C4-2B (cell line): ENCODE measurements around the gene PRPF19.

Experiments
- H3K27ac ChIP-seq: fragments of 450-650 bp; 2 replicates; pipeline ENCODE4 v1.5.1; 2017
- ZFX ChIP-seq: fragments of 450-650 bp; IDR thresholded peaks from 2 replicates; pipeline ENCODE4 v1.6.1; 2017
- TF ChIP-seq, protein P1 (sequence below): fragments of 450-650 bp; conservative IDR thresholded peaks from 2 replicates; pipeline ENCODE4 v1.5.1; 2017; ENCODE audit warnings: mild to moderate bottlenecking

PRPF19 gene

DNA sequence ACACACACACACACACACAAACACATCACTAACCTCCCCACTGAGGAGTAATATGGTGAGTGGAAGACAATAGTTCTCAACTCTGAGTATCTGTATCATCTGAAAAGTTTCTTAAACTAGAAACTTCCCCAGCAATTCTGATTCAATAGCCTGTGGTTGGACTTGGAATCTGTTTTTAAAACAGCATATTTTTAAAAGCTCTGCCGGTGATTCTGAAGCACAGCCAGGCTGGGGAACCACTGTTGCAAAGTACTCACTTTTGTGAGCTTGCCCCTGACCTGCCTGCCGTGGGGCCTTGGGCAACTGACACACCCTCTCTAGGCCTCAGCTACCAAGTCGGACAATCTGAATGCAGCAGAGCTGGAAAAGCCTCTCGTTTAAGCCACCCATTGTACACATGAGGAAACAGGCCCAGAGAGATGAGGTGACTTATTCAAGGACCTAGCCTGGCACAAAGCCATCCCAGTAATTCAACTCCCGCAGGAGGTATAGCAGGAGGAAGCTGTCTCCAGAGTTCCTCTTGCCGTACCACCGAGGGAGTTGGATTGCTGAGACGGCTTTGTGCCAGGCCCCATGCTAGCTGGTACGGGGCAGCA lies 36.7 kb upstream of the PRPF19 start:
- TF ChIP-seq, protein P1, sequence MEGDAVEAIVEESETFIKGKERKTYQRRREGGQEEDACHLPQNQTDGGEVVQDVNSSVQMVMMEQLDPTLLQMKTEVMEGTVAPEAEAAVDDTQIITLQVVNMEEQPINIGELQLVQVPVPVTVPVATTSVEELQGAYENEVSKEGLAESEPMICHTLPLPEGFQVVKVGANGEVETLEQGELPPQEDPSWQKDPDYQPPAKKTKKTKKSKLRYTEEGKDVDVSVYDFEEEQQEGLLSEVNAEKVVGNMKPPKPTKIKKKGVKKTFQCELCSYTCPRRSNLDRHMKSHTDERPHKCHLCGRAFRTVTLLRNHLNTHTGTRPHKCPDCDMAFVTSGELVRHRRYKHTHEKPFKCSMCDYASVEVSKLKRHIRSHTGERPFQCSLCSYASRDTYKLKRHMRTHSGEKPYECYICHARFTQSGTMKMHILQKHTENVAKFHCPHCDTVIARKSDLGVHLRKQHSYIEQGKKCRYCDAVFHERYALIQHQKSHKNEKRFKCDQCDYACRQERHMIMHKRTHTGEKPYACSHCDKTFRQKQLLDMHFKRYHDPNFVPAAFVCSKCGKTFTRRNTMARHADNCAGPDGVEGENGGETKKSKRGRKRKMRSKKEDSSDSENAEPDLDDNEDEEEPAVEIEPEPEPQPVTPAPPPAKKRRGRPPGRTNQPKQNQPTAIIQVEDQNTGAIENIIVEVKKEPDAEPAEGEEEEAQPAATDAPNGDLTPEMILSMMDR: no peak
- TF ChIP-seq ZFX: peak; percentile 30; the same call in 1 of the 2 replicates

DNA sequence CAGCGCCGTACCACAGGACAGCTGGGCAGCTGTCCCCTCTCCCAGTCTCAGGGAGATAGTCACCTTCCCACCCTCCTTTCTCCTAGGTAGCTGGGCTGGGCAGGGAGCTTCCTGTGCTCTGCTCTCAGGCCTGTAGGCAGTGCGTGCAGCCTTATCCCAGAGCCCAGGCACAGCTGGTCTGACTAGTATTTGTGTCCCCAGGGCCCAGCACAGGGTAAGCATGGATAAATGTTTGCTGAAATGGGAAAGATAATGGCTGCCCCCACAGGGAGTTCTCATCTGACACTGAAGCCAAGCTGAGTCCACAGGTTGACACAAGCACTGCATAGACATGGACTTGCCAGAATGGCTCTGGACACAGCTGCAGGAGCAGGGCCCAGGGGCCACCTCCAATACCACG lies 35.8 kb upstream of the PRPF19 start:
- H3K27ac ChIP-seq: peak overlapping the region; percentile 54
- TF ChIP-seq ZFX: no peak
- TF ChIP-seq, protein P1: no peak

More for the DNA sequence above, 36.7 kb upstream of the PRPF19 start:
- H3K27ac ChIP-seq: peak overlapping the region; percentile 54

- no peak for TF ChIP-seq ZFX
- TF ChIP-seq, protein P1: no peak
- no peak overlapping the region; the same call in 1 of the 2 replicates for H3K27ac ChIP-seq
Measured at GRCh38 chr11:60941371-60942119, 35.2 kb upstream of the PRPF19 start.

- no peak for TF ChIP-seq ZFX
- TF ChIP-seq, protein P1: no peak
- no peak overlapping the region for H3K27ac ChIP-seq
Measured at GRCh38 chr11:60939855-60940254, 33.5 kb upstream of the PRPF19 start.

DNA sequence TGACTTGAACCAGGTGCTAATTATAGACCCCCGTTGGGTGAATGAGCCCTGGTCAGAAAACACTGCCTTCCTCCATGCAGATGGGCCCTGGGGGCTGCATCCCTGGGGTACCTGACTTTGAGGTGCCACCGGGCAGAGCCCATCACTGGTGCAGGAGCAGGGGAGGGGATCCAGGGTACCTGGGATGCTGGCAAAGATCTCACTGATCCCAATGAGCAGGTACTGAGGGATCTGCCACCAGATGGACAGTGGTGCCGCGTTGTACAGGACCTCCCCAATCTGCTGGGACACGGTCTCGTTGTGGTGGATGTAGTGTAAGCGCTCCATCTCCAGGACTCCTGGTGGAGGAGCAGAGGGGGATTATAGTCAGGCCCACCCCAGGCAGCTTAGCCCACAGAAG lies 32.9 kb upstream of the PRPF19 start:
- no peak for TF ChIP-seq ZFX
- TF ChIP-seq, protein P1: no peak
- H3K27ac ChIP-seq: no peak overlapping the region

- no peak overlapping the region for H3K27ac ChIP-seq
Measured at GRCh38 chr11:60938500-60938899, 32.1 kb upstream of the PRPF19 start.

GRCh38 chr11:60937811-60938210 lies 31.4 kb upstream of the PRPF19 start:
- TF ChIP-seq ZFX: no peak
- TF ChIP-seq, protein P1: no peak
- H3K27ac ChIP-seq: no peak overlapping the region

More at GRCh38 chr11:60938500-60938899, 32.1 kb upstream of the PRPF19 start:
- no peak for TF ChIP-seq ZFX
- TF ChIP-seq, protein P1: no peak
